Measurements from ENCODE around the gene INMT. TPM values are rescaled to one million over a fixed set of nuclear protein-coding genes. Genes with fewer than 3 reads are reported as not detected.

The INMT gene
- total RNA-seq (44.8 TPM), polyA plus RNA-seq (ENCODE audit: insufficient read depth, low read depth, low replicate concordance) (34.5 TPM)
- long read RNA-seq, donor 1: 0 reads
- long read RNA-seq, donor 2: 0 reads
- long read RNA-seq, donor 3: 0 reads
- long read RNA-seq, donor 4: 0 reads
- long read RNA-seq, donor 5: 0 reads
- long read RNA-seq, donor 6: 0 reads
- long read RNA-seq, donor 7, partial matches to known transcripts: 0 of 5 reads
- long read RNA-seq, donor 7, other reads (novel, unspliced or antisense): 1 of 5 reads
- long read RNA-seq, donor 8: 0 reads
- long read RNA-seq, donor 9: 0 reads
- long read RNA-seq, donor 10: 0 reads

DNA sequence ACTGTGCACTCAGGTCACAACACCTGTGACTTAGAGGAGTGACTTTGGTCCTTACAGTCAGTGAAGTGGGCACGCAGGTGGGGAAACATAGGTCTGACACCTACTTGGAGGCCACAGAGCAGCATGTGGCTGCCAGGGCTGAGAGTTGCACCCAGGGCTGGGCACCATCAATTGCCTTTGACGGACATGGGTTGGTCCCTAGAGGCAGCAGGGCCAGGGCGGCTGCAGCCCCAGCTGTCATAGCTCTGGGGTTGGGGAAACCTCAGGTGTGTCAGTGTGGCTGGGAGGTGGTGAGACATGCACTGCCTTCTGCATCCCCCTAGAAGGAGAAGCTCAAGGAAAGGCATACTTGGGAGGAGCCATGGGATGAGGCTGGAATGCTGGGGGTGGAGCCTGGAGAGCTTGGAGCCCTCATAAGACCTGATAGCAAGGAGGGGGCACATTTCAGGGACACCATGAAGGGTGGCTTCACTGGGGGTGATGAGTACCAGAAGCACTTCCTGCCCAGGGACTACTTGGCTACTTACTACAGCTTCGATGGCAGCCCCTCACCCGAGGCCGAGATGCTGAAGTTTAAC is at the start of gene INMT:
TSS of gene INMT (plus strand) at position 440 of the 578 bp plus-strand sequence. CDS start at position 456, 16 bp downstream.
- intact Hi-C loops (cut with DNase I): no loop called here
- Histone ChIP-seq H3K4me1 (ENCODE audit: control insufficient read depth in 2 of 3, insufficient read depth in 2 of 3, low read depth in 1 of 3, low read length in 3 of 3) (peaks cover 0 to 19% (median 16%) of the 10 kb centered on the region in 3 donors), H3K27me3 (ENCODE audit: control insufficient read depth, insufficient read depth, low read length) (no peaks in the 10 kb centered on the region), H3K36me3 (ENCODE audit: control insufficient read depth in 2 of 3, insufficient read depth in 3 of 3, low read length in 3 of 3) (no peaks in the 10 kb centered on the region), H3K4me3 (ENCODE audit: low read length in 3 of 3) (peak within 1 kb of the TSS in 2 of 3 donors; percentile 57 to 61), H3K9ac (ENCODE audit: low read length in 3 of 3) (peak within 1 kb of the TSS in 1 of 3 donors; percentile 69), H3K27ac (ENCODE audit: low read depth in 2 of 2, low read length in 2 of 2) (peak within 1 kb of the TSS; percentile 78 to 82), H3K9me3 (ENCODE audit: control insufficient read depth in 2 of 3, insufficient read depth in 1 of 3, low read length in 3 of 3) (no peaks in the 10 kb centered on the region)
- FAIRE-seq: no peak
- DNase-seq: no peak
- TF ChIP-seq, protein P1, sequence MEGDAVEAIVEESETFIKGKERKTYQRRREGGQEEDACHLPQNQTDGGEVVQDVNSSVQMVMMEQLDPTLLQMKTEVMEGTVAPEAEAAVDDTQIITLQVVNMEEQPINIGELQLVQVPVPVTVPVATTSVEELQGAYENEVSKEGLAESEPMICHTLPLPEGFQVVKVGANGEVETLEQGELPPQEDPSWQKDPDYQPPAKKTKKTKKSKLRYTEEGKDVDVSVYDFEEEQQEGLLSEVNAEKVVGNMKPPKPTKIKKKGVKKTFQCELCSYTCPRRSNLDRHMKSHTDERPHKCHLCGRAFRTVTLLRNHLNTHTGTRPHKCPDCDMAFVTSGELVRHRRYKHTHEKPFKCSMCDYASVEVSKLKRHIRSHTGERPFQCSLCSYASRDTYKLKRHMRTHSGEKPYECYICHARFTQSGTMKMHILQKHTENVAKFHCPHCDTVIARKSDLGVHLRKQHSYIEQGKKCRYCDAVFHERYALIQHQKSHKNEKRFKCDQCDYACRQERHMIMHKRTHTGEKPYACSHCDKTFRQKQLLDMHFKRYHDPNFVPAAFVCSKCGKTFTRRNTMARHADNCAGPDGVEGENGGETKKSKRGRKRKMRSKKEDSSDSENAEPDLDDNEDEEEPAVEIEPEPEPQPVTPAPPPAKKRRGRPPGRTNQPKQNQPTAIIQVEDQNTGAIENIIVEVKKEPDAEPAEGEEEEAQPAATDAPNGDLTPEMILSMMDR (IDR thresholded peaks at IDR 0.05; ENCODE audit: borderline replicate concordance, extremely low read depth, insufficient read depth): no peak

DNA sequence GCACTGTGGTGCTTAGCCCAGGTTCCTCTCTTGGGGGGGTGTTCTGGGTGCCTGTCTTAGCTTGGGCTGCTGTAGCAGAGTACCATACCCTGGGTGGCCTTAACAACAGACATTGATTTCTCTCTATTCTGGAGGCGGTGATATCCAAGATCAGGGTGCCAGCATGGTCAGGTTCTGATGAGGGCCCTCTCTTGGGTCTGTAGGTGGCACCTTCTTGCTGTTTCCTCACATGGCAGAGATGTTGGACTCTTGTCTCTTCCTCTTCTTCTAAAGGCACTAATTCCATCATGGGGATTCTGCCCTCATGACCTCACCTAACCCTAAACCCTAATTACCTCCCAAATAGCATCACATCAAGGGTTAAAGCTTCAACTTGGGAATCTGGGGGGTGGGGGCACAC is 49.7 kb upstream of the INMT start:
- Histone ChIP-seq H3K4me1 (ENCODE audit: control insufficient read depth in 2 of 3, insufficient read depth in 2 of 3, low read depth in 1 of 3, low read length in 3 of 3) (no peaks in the 10 kb centered on the region), H3K9ac (ENCODE audit: low read length in 3 of 3) (no peak overlapping the region), H3K36me3 (ENCODE audit: control insufficient read depth in 2 of 3, insufficient read depth in 3 of 3, low read length in 3 of 3) (no peaks in the 10 kb centered on the region), H3K27me3 (ENCODE audit: control insufficient read depth, insufficient read depth, low read length) (no peaks in the 10 kb centered on the region), H3K27ac (ENCODE audit: low read depth in 2 of 2, low read length in 2 of 2) (no peak overlapping the region), H3K4me3 (ENCODE audit: low read length in 3 of 3) (no peak overlapping the region), H3K9me3 (ENCODE audit: control insufficient read depth in 2 of 3, insufficient read depth in 1 of 3, low read length in 3 of 3) (no peaks in the 10 kb centered on the region)
- TF ChIP-seq, protein P1 (IDR thresholded peaks at IDR 0.05; ENCODE audit: borderline replicate concordance, extremely low read depth, insufficient read depth): no peak
- no peak for DNase-seq
- no peak for FAIRE-seq
- intact Hi-C loops (cut with DNase I): no loop called here

DNA sequence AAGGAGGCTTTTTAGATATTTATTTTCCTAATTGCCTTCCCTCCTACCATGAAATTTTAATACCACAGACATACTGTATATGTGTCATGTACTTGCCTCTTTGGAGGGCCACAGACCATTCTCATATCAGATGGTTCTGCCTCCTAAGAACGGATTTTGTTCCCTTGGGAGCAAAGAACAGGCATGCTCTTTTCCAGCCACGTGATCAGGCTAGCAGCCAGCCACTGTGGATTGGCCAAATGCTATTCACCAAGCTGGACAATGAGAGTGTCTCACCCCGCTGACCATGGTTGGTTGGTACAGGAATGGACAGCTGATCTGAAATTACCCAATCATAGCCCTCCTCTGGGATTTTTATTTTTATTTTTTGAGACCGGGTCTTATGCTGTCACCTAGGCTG is 48.2 kb upstream of the INMT start:
- DNase-seq: peak in 1 of 5 donors; percentile 6
- no peaks in the 10 kb centered on the region for H3K36me3 ChIP-seq (ENCODE audit: control insufficient read depth in 2 of 3, insufficient read depth in 3 of 3, low read length in 3 of 3)
- no peaks in the 10 kb centered on the region for H3K4me1 ChIP-seq (ENCODE audit: control insufficient read depth in 2 of 3, insufficient read depth in 2 of 3, low read depth in 1 of 3, low read length in 3 of 3)
- H3K9me3 ChIP-seq (ENCODE audit: control insufficient read depth in 2 of 3, insufficient read depth in 1 of 3, low read length in 3 of 3): no peaks in the 10 kb centered on the region
- H3K9ac ChIP-seq (ENCODE audit: low read length in 3 of 3): no peak overlapping the region
- H3K27ac ChIP-seq (ENCODE audit: low read depth in 2 of 2, low read length in 2 of 2): no peak overlapping the region
- TF ChIP-seq, protein P1 (IDR thresholded peaks at IDR 0.05; ENCODE audit: borderline replicate concordance, extremely low read depth, insufficient read depth): no peak
- FAIRE-seq: no peak
- no peaks in the 10 kb centered on the region for H3K27me3 ChIP-seq (ENCODE audit: control insufficient read depth, insufficient read depth, low read length)
- intact Hi-C loops (cut with DNase I): no loop called here
- no peak overlapping the region for H3K4me3 ChIP-seq (ENCODE audit: low read length in 3 of 3)
